Stimulated activated CD4-positive, alpha-beta T cell treated with anti-CD3 and anti-CD28 coated beads, Interleukin-2, amount 100 ng/mL, for 48 hours (primary cell): Measurements from ENCODE around the gene ADAMTSL3.
"Not testable (repeated sequence)": the region's sequence is repeated elsewhere in the genome, so short reads cannot be mapped to it uniquely, and the experiment has no call there.

ENCODE experiments used
- DNase-seq, 2 donors: peaks; one replicate each; pipeline ENCODE4 v3.0.0-alpha.2; 2020

The ADAMTSL3 gene

GRCh38 chr15:83657549-83657948 lies 3.6 kb downstream of the ADAMTSL3 start:
- no peak for DNase-seq

DNA sequence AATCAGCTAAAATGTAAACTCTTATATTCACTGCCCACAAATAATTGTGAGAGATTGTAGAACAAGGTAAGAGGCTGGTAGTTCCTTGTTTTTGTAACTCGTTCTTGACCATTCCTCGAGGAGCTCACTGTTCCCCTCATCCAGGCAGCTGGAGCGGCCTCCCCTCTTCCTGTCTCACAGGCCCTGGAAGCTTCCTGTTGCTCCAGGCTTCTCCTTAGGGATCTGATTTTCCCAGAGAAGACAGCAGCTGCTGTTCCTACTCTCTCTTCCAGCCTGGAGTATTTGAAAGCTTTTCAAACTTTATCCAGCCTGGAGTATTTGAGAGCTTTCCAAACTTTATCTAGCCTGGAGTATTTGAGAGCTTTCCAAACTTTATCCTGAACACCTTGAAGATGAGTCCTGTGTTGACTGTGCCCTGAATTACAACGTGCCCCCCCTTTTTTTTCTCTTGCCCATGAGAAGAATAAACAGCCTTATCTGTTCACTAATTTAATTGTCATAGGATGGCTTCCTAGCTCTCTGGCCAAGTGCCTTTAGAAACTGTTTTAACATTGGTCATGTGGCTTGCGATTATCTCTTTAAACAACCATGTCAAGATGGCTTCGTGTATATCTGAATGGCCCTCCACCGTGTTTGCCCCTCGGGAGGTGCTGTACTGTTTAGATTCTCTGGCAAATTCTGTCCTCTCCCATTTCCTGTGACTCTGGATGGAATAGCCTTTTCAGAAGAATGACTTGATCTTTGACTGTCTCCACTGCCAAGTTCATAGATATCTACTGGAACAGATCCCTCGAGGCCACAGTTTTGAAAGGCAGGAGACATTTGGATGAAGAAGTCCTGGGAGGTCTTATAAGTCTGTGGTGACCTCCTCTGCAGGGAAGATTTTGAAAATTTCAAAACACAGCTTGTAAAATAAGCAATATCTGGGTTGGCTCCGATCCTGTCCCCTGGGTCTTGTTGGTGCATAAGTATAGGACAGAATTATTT lies 4.8 kb downstream of the ADAMTSL3 start:
- no peak for DNase-seq

DNA sequence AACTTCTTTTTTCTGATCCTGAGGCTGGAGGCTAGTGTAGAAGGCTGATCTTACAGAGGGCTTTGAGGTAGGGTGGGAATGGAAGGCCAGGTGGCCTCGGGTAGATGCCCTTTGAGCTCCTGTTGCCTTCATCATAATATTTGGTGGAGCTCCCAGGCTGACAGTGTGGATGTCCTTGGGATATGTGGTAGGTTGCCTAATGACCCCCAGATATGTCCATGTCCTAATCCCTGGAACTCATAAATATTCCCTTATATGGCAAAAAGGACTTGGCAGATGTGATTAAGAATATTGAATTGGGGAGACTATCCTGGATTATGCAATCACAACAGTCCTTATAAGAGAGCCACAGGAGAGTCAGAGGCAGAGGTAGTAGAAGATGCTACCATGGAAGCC lies 5.5 kb downstream of the ADAMTSL3 start:
- DNase-seq, result no peak

- no peak for DNase-seq
Observed at GRCh38 chr15:83665480-83665879, 11.6 kb downstream of the ADAMTSL3 start.

- DNase-seq, result no peak
Observed at GRCh38 chr15:83670672-83671229, 16.8 kb downstream of the ADAMTSL3 start.

DNA sequence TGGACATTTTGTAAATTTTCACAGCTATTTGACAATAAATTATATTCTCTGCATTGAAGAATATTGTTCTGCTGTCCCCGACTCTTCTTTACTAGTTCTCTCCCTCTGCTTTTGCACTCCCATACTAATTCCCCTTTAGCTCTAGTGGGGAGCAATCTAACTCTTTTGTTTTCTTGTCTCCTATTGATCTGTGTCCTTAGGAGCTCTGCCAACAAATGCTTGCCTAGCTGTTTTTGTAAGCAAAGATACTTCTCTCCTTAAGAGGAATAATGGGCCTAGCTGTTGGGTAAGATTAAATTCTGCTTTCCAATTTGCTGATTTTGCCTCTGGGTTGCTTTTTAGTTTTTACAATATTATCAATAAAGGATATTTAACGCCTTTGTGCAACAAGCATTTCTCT lies 17.7 kb downstream of the ADAMTSL3 start:
- DNase-seq, result no peak

GRCh38 chr15:83673385-83673784 lies 19.5 kb downstream of the ADAMTSL3 start:
- DNase-seq, result no peak

DNA sequence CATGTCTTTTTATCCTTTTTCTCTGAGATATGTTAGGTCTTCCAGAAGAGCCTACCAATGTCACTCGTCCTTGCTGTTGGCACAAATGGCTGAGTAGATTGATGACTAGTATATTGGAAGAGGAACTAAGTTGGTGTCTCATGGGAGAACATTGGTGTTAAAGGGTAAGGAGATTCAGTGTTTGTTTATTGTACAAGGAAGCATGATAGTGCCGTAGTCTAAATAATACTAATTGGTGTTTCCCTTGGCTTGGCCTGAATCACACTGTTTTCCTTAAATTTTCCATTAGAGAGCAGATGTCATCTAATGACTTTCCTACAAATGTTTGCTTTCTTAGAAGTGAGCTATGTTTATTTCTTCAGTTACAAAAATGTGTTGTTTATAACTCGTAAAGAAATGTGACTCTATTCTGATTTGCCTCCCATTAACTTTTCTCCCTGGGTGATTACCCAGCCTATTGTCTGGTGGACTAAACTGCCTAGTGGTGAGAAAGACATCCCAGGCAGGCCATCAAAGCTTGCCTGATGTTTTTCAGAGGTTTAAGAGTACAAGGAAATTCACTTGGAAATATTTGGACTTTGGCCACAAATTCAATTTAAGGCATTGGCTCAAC lies 28.7 kb downstream of the ADAMTSL3 start:
- no peak for DNase-seq

DNA sequence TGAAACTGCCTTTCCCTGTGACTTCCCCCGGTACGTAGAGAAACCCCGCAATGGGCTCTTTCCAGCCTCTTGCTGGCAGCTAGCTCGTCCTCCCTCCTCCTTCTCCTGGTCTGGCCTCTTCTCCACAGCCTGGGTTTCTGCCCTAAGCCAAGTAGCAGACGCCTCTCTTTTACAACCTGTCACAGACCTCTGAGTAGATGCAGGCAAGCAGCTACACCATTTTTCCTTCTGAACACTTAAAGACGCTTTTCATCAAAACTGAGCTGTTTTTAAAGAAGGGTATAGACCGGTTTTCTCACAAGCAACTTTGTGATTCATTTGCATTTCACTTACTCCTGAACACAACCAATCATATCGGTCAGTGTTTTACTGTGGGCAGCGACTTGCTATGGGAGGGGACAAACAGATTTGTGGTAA lies 32.0 kb downstream of the ADAMTSL3 start:
- no peak for DNase-seq

- DNase-seq, result no peak
Observed at GRCh38 chr15:83688201-83688600, 34.3 kb downstream of the ADAMTSL3 start.

DNA sequence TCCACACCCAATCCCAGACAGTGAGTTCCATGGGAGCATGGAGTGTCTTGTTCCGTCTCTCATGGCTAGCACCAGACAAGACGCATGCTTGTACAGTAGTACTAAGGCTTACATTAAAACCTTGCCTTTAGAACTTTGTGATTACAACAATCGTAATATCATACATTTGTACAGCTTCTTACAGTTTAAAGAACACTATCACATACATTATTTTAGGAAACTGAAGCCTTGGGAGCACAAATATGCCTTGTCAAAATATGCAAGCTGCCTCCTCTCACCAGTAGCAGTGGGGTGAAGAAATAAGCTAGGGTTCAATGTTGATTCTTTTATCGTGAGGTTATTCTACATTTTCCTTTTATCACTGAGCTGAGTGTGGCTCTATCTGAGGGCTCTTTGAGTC lies 36.8 kb downstream of the ADAMTSL3 start:
- no peak for DNase-seq

DNA sequence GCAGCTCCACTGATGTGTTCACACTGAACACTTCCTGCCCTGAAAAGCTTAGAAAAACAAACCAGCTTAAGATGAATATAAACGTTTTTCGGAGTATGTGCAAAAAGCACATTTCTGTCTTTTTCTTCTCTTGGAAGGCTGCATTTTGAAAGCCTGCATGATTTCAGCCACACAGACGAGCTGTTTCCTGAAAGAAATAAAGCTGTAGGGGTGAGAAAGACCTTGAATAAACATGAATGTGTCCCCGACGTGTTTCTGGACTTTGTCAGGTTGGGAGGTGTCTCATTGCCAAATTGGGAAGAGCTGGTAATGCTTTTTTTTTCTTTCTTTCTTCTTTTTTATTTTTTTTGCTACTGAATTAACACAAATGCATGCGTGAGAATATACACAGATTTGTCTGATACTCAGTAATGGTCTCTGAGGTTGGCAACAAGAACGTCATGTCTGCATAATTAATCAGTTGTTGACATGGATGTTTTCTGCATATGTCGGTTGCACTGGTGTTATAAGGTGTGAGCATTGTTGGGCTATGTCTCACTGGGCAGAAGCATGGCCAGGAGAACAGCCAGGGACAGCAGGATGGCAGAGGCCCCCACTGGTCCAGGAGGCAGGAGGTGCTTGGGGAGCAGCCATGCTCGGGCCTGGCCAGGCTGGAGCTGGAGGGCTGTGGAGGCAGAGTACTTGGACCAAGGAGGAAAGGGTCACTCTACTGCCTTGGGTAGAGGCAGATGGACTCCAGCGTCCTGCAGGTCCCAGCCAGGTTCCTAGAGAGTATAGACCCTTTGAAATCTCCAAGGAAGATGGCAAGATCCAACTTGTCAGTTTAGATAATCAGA lies 39.0 kb downstream of the ADAMTSL3 start:
- DNase-seq, result no peak

GRCh38 chr15:83694015-83694414 lies 40.1 kb downstream of the ADAMTSL3 start:
- DNase-seq, result no peak

GRCh38 chr15:83694536-83694935 lies 40.6 kb downstream of the ADAMTSL3 start:
- DNase-seq, result no peak

DNA sequence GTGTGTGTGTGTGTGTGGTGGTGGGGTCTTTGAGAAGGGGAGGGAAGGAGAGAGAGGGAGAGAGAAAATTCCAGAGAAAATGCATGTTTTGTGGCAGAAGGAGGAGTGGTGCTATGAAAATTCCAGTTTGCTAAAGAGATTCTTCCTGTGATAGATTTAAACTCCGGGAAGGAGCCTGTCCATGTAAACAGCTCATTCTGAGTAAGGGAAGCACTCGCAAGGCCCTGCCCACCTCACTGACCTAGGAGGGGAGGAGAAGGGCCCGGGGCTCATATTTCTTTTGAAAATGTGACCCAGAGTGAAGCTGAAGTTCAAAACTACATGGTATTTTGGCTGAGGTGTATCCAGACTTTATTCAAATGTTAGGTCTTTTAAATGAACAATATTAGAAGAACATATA lies 41.3 kb downstream of the ADAMTSL3 start:
- DNase-seq, result no peak

DNA sequence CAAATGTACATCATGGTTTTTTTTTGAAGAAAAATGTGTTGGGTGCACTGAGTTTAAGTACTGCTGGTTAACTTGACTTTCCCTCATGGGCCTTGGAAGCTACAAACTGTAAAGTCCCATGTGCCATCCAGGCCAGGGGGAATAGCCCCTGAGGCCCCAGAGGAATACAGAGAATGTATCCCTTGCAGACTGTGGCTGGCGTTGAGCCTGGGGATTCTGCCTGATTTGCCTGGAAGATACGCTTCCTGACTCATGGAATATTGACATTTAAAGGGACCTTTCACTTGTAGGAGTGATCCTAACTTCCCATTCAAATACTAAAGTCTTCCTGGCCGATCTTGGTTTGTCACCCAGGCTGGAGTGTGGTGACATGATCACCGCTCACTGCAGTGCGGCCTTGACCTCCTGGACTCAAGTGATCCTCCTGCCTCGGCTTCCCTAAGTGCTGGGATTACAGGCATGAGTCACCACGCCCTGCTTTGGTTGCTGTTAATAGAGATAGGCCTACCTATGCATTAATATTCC lies 42.0 kb downstream of the ADAMTSL3 start:
- no peak for DNase-seq

GRCh38 chr15:83697716-83698115 lies 43.8 kb downstream of the ADAMTSL3 start:
- DNase-seq, result no peak

- DNase-seq, result no peak
Observed at GRCh38 chr15:83698294-83698693, 44.4 kb downstream of the ADAMTSL3 start.

GRCh38 chr15:83699028-83699427 lies 45.1 kb downstream of the ADAMTSL3 start:
- DNase-seq, result no peak

- no peak for DNase-seq
Observed at GRCh38 chr15:83700082-83700481, 46.2 kb downstream of the ADAMTSL3 start.

DNA sequence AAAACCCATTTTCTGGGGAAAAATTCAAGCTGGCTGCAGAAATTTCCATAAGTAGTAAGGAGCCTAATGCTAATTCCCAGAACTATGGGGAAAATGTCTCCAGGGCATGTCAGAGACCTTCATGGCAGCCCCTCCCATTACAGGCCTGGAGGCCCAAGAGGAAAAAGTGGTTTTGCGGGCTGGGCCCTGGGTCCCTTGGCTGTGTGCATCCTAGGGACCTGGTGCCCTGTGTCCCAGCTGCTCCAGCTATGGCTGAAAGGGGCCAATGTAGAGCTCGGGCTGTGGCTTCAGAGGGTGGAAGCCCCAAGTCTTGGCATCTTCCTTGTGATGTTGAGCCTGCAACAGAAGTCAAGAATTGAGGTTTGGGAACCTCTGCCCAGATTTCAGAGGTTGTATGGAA lies 48.4 kb downstream of the ADAMTSL3 start:
- DNase-seq, result not testable (repeated sequence)

GRCh38 chr15:83708328-83708727 lies 54.4 kb downstream of the ADAMTSL3 start:
- DNase-seq, result no peak

- DNase-seq, result no peak
Observed at GRCh38 chr15:83709241-83709640, 55.3 kb downstream of the ADAMTSL3 start.
